Measurements from ENCODE around the gene ARHGEF1.

DNA sequence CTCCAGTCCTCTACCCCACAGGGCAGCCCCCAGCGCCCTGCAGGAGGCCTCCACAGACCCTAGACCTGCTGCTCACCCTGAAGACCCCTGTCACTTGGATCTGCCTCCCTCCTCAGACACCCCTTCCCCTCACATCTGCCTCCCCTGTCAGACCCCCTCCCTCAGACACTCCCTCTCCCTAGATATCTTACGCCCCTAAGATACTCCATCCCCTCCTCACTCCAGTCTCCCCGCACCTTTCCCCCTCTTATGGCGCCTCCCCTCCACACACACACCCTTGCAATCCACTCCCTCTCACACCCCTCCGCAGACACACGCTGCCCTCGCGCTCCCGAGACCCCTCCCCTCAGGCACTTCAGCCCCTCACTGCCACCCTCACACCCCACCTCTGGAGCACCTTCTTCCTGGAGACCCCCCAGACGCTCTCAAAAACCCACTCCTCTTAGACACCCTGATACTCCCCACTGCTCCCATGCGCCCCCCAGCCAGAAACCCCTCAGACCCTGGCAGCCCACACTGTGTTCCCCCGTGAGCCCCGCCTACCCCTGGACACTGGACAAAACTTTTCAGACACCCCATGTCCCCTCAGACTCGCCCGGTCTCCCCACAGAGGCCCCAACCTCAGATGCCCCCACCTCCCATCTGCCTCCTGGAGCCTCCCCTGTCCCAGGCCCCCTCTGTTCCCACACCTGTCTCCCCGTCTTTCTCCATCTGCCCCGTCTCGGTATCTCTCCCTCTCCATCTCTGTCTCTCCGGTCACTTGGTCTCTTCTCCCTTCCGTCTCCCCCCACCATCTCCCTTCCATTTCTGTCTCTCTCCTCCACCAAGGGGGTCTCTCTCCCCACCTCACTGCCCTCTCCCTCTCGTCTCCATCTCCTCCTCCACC is 30.8 kb downstream of the ARHGEF1 start:
- TF ChIP-seq, protein P1, sequence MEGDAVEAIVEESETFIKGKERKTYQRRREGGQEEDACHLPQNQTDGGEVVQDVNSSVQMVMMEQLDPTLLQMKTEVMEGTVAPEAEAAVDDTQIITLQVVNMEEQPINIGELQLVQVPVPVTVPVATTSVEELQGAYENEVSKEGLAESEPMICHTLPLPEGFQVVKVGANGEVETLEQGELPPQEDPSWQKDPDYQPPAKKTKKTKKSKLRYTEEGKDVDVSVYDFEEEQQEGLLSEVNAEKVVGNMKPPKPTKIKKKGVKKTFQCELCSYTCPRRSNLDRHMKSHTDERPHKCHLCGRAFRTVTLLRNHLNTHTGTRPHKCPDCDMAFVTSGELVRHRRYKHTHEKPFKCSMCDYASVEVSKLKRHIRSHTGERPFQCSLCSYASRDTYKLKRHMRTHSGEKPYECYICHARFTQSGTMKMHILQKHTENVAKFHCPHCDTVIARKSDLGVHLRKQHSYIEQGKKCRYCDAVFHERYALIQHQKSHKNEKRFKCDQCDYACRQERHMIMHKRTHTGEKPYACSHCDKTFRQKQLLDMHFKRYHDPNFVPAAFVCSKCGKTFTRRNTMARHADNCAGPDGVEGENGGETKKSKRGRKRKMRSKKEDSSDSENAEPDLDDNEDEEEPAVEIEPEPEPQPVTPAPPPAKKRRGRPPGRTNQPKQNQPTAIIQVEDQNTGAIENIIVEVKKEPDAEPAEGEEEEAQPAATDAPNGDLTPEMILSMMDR (IDR thresholded peaks at IDR 0.05) = no peak
- TF ChIP-seq POLR2A (IDR thresholded peaks at IDR 0.05) = no peak
